BJ (cell line): Measurements from ENCODE around the gene ABCA13. TPM values are rescaled to one million over a fixed set of nuclear protein-coding genes. Genes with fewer than 3 reads are reported as not detected.

Source experiments
- CTCF ChIA-PET: fragments of 350-600 bp; formaldehyde crosslinking; extraction: SDS; loops from one replicate; lab custom pipeline; 2021; ENCODE audit warnings: antibody characterized with exemption, inconsistent platforms; lab: Yijun Ruan, JAX
- POLR2A ChIA-PET: fragments of 300-600 bp; sonication (Branson Sonifier 250); formaldehyde crosslinking; extraction: SDS; loops from one replicate; lab custom pipeline; 2021; ENCODE audit warnings: antibody characterized with exemption; lab: Charles Lee
- DNase-seq: peaks from one replicate; pipeline ENCODE4 v3.0.0-alpha.2; 2011; ENCODE audit warnings: low read depth
- H3K27me3 ChIP-seq: 2 replicates; pipeline ENCODE4 v1.6.0; 2011; ENCODE audit warnings: low read length; ENCODE audit not compliant: control insufficient read depth, insufficient read depth
- H3K36me3 ChIP-seq: 2 replicates; pipeline ENCODE4 v1.5.1; 2011; ENCODE audit warnings: low read length; ENCODE audit not compliant: control insufficient read depth, insufficient read depth
- H3K4me3 ChIP-seq: 2 replicates; pipeline ENCODE4 v1.5.1; 2011; ENCODE audit warnings: low read depth, mild to moderate bottlenecking, control low read depth, low read length
- polyA plus RNA-seq: library from polyadenylated mRNA; depleted of rRNA; stranded (reverse); fragments of >200 nt; gene quantifications from 2 replicates; pipeline ENCODE4 v1.2.3, GENCODE V29; 2011
- TF ChIP-seq, protein P1 (sequence below): IDR thresholded peaks from 2 replicates; pipeline ENCODE4 v1.5.1; 2011; ENCODE audit warnings: low read depth, mild to moderate bottlenecking, control low read depth, inconsistent platforms, low read length, moderate library complexity; ENCODE audit not compliant: insufficient read depth

ABCA13 gene
- polyA plus RNA-seq, 1 experiment, result 0.15 TPM

GRCh38 chr7:48518092-48518491 is 346.8 kb downstream of the ABCA13 start:
- CTCF ChIA-PET, result no interaction called here
- no peak for DNase-seq
- no peaks in the 10 kb centered on the region for H3K36me3 ChIP-seq
- H3K27me3 ChIP-seq, result no peaks in the 10 kb centered on the region
- TF ChIP-seq, protein P1, sequence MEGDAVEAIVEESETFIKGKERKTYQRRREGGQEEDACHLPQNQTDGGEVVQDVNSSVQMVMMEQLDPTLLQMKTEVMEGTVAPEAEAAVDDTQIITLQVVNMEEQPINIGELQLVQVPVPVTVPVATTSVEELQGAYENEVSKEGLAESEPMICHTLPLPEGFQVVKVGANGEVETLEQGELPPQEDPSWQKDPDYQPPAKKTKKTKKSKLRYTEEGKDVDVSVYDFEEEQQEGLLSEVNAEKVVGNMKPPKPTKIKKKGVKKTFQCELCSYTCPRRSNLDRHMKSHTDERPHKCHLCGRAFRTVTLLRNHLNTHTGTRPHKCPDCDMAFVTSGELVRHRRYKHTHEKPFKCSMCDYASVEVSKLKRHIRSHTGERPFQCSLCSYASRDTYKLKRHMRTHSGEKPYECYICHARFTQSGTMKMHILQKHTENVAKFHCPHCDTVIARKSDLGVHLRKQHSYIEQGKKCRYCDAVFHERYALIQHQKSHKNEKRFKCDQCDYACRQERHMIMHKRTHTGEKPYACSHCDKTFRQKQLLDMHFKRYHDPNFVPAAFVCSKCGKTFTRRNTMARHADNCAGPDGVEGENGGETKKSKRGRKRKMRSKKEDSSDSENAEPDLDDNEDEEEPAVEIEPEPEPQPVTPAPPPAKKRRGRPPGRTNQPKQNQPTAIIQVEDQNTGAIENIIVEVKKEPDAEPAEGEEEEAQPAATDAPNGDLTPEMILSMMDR, result no peak
- H3K4me3 ChIP-seq, result no peak overlapping the region
- POLR2A ChIA-PET, result no interaction called here

DNA sequence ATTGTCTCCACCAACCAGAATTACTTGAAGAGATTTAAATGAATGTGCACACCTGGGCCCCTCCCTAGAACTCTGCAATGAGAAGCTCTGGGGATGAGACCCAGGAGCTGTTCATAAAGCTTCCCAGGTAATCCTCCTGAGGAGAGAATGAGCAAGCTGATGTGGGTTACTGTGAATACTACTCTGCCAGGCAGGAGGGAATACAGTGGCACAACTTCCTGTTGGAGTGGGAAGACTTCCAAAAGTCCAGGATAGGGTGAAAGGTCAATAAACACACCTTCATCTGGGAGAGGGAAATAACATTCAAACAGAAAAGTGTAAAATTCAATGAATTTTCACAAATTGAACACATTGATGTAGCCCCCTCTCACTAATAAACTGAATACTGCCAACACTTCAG is 351.4 kb downstream of the ABCA13 start:
- Histone ChIP-seq H3K27me3 (no peaks in the 10 kb centered on the region), H3K4me3 (no peak overlapping the region), H3K36me3 (no peaks in the 10 kb centered on the region)
- POLR2A ChIA-PET, result no interaction called here
- CTCF ChIA-PET, result no interaction called here
- DNase-seq, result no peak
- TF ChIP-seq, protein P1, result no peak

GRCh38 chr7:48525736-48526732 is 354.8 kb downstream of the ABCA13 start:
- Histone ChIP-seq H3K27me3 (no peaks in the 10 kb centered on the region), H3K4me3 (no peak overlapping the region), H3K36me3 (no peaks in the 10 kb centered on the region)
- DNase-seq, result no peak
- ChIA-PET POLR2A (no interaction called here), CTCF (no interaction called here)
- TF ChIP-seq, protein P1, result no peak

DNA sequence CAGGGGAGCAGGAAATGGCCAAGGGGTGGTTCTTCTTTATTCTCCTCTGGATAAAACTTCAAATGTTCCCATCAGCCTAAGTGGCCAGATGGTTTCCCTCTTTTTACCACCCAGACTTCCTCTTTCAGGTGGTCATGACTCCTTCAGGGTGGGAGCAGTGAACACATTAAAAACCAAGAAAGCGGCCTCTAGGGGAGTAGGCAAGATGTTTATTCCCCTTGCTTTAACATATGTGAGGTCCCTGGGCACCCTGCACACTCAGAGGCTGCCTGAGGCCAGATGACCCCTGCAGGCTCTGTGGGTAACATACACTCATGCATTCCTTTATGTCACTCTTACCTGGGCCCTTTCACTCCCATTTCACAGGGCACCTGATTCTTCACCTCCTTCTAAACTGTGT is 357.4 kb downstream of the ABCA13 start:
- H3K36me3 ChIP-seq, result no peaks in the 10 kb centered on the region
- no peak overlapping the region for H3K4me3 ChIP-seq
- TF ChIP-seq, protein P1, result no peak
- no peaks in the 10 kb centered on the region for H3K27me3 ChIP-seq
- ChIA-PET CTCF (no interaction called here), POLR2A (no interaction called here)
- no peak for DNase-seq

DNA sequence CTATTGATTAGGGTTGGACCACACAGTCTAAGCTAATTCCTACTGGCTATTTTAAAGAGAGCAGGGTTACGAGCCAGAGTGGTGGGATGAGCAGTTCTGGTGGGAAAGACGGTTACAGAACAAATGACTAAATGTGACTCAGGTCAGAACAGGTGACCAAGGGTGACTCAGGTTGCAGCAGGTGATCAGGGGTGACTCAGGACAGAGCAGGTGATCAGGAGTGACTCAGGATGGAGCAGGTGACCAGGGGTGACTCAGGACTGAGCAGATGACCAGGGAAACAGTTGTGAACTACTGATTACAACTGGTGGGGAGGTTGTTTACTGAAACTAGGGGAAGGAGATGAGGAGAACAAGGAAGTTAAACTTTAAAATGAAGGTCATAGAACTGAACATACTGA is 366.3 kb downstream of the ABCA13 start:
- ChIA-PET POLR2A (no interaction called here), CTCF (no interaction called here)
- TF ChIP-seq, protein P1, result no peak
- no peak overlapping the region for H3K4me3 ChIP-seq
- no peak for DNase-seq
- H3K27me3 ChIP-seq, result no peaks in the 10 kb centered on the region
- no peaks in the 10 kb centered on the region for H3K36me3 ChIP-seq
